A673 (cell line): ENCODE results near the gene MFSD11.

ENCODE experiments used
- EZH2 ChIP-seq: fragments of 200-600 bp; sonication (generic); IDR thresholded peaks from 2 replicates; pipeline ENCODE4 v1.6.1; 2017; ENCODE audit warnings: borderline replicate concordance, low read depth, mild to moderate bottlenecking, mixed read lengths, antibody characterized with exemption, low read length; ENCODE audit not compliant: poor library complexity, severe bottlenecking
- TF ChIP-seq, protein P1 (sequence below): fragments of 300-800, 200-600 bp; sonication (generic); conservative IDR thresholded peaks from 2 replicates; pipeline ENCODE4 v1.5.1; 2017; ENCODE audit warnings: low read depth, mild to moderate bottlenecking, antibody characterized with exemption, low read length, moderate library complexity, mixed read lengths

DNA sequence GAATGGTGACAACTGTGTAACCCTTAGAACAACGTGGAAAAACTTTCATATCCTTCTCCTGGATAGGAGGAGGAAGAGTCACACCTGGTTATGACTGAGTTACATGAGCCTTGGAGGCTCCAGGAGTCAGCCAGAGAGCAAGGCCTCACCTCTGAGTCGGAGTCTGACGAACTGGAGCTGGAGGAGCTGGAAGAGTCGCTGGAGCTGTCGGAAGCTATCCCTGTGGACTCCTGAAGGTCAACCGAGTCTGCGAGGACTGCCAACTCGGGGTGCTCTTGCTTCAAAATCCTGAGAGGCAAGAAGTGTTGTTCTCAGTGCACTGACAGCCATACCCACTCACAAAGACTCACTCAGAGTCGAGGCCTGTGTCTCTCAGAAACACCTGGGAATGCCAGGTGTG, 17.7 kb upstream of the MFSD11 start:
- TF ChIP-seq, protein P1, sequence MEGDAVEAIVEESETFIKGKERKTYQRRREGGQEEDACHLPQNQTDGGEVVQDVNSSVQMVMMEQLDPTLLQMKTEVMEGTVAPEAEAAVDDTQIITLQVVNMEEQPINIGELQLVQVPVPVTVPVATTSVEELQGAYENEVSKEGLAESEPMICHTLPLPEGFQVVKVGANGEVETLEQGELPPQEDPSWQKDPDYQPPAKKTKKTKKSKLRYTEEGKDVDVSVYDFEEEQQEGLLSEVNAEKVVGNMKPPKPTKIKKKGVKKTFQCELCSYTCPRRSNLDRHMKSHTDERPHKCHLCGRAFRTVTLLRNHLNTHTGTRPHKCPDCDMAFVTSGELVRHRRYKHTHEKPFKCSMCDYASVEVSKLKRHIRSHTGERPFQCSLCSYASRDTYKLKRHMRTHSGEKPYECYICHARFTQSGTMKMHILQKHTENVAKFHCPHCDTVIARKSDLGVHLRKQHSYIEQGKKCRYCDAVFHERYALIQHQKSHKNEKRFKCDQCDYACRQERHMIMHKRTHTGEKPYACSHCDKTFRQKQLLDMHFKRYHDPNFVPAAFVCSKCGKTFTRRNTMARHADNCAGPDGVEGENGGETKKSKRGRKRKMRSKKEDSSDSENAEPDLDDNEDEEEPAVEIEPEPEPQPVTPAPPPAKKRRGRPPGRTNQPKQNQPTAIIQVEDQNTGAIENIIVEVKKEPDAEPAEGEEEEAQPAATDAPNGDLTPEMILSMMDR = no peak
- no peak for TF ChIP-seq EZH2
